GM20000 (cell line): ENCODE results near the gene NECTIN3.

Experiments used
- DNase-seq: peaks from one replicate; pipeline ENCODE4 v3.0.0; 2012; ENCODE audit warnings: low spot score
- CTCF ChIP-seq: IDR thresholded peaks from 2 replicates; pipeline ENCODE4 v1.5.1; 2012; ENCODE audit warnings: mild to moderate bottlenecking, control low read depth; ENCODE audit errors: extremely low read depth, missing control alignments

NECTIN3 gene

GRCh38 chr3:111084911-111085310, 13.3 kb downstream of the NECTIN3 start:
- DNase-seq = no peak
- TF ChIP-seq CTCF = no peak

GRCh38 chr3:111087924-111088469, 16.4 kb downstream of the NECTIN3 start:
- no peak for DNase-seq
- TF ChIP-seq CTCF = no peak

GRCh38 chr3:111096487-111097209, 25.0 kb downstream of the NECTIN3 start:
- TF ChIP-seq CTCF = no peak
- DNase-seq = no peak

DNA sequence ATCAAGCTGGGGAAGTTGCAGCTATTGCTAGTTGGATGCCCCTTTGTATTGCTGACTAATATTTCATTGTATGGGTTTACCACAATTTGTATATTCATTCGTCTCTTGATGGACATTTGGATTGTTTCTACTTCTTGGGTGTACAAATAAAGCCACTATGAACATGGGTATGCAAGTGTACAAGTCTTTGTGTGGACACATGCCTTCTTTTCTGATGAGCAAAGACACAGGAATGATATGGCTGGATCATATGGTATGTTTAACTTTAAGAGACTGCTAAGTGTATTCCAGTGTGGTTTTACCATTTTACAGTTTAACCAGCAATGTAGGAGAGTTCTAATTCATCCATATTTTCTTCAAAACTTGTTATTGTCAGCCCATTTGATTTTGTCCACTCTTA, 32.2 kb downstream of the NECTIN3 start:
- no peak for DNase-seq
- TF ChIP-seq CTCF = no peak

- no peak for DNase-seq
- no peak for TF ChIP-seq CTCF
These were observed 35.5 kb downstream of the NECTIN3 start for GRCh38 chr3:111106993-111107661.

- DNase-seq = no peak
- TF ChIP-seq CTCF = no peak
These were observed 36.0 kb downstream of the NECTIN3 start for GRCh38 chr3:111107662-111108035.

DNA sequence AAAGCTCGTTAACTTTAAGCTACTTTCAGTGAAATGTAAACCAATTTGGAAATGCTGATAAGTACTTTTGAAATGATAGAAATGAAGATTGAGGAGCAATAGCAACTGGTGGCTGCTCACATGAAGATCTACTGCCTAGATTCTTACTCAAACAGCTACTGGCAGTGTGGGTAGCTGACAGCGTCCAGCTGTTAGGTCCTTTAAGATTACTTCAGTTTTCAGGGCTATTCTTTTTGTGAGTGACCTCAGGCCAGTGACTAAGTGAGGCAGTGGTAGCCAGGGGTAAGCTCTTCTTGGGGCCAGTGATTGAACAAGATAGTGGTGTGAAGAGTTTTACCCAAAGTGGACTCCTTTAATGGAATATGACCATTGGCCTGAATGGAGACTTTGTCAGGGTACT, 41.3 kb downstream of the NECTIN3 start:
- no peak for DNase-seq
- no peak for TF ChIP-seq CTCF
